ENCODE measurements around the gene CAMTA1. TPM values are rescaled to one million over a fixed set of nuclear protein-coding genes. Genes with fewer than 3 reads are reported as not detected.

The CAMTA1 gene
- total RNA-seq, 6 experiments from 2014 or later, result 78.1 to 96.6 (median 86.1) TPM

DNA sequence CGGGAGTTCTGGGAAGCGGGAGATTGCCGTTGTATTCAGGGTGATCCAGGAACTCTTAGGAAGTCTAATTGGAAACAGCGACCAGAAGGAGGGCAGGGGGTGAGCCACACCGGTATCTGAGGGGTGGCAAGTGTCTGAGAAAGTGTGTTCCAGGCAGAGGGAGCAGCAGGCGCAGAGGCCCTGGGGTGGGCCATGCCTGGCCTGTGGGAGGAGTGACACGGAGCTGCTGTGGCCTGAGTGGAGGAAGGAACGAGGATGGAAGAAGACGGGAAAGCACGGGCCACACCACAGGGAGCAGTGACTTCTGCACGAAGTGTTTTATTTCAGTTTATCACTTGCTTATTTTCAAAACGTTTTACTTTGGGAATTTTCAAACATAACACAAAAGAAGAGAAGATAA is 1010.2 kb downstream of the CAMTA1 start:
- H3K27ac Mint-ChIP-seq, result no peak overlapping the region
- DNase-seq, result no peak
- H3K36me3 Mint-ChIP-seq (ENCODE audit: low read depth), result peaks cover 29% of the 10 kb centered on the region
- no peaks in the 10 kb centered on the region for H3K4me1 Mint-ChIP-seq (ENCODE audit: low read depth)
- peaks cover 11% of the 10 kb centered on the region for H3K9me3 Mint-ChIP-seq
- TF ChIP-seq, protein P1, sequence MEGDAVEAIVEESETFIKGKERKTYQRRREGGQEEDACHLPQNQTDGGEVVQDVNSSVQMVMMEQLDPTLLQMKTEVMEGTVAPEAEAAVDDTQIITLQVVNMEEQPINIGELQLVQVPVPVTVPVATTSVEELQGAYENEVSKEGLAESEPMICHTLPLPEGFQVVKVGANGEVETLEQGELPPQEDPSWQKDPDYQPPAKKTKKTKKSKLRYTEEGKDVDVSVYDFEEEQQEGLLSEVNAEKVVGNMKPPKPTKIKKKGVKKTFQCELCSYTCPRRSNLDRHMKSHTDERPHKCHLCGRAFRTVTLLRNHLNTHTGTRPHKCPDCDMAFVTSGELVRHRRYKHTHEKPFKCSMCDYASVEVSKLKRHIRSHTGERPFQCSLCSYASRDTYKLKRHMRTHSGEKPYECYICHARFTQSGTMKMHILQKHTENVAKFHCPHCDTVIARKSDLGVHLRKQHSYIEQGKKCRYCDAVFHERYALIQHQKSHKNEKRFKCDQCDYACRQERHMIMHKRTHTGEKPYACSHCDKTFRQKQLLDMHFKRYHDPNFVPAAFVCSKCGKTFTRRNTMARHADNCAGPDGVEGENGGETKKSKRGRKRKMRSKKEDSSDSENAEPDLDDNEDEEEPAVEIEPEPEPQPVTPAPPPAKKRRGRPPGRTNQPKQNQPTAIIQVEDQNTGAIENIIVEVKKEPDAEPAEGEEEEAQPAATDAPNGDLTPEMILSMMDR (IDR thresholded peaks at IDR 0.05), result no peak
- H3K27me3 Mint-ChIP-seq (ENCODE audit: insufficient read depth), result no peaks in the 10 kb centered on the region
- no peak overlapping the region for H3K4me3 Mint-ChIP-seq

DNA sequence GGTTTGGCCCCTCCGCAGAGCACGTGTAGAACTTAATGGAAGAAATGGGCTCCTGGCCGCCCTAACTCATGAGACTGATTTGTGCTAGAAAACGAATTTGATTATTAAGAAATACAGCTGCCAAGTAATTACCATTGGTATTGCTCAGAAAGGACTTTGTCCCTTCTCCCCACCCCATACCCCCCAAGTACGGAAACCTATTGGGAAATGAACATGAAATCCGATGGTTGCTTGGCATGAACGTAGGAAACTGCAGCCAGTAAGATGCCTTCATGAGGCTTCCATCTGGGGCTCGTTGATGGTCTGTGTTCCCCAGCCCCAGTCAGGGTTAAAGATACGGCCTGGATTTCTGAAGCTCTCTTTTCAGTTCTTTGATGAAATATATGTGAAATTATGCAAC is 1020.2 kb downstream of the CAMTA1 start:
- Mint-ChIP-seq H3K27me3 (ENCODE audit: insufficient read depth) (peaks cover 2% of the 10 kb centered on the region; the same call in 1 of the 2 replicates), H3K4me3 (no peak overlapping the region), H3K4me1 (ENCODE audit: low read depth) (peaks cover 10% of the 10 kb centered on the region), H3K9me3 (no peaks in the 10 kb centered on the region), H3K27ac (no peak overlapping the region), H3K36me3 (ENCODE audit: low read depth) (no peaks in the 10 kb centered on the region; the same call in 1 of the 2 replicates)
- TF ChIP-seq, protein P1 (IDR thresholded peaks at IDR 0.05), result no peak
- DNase-seq, result no peak

DNA sequence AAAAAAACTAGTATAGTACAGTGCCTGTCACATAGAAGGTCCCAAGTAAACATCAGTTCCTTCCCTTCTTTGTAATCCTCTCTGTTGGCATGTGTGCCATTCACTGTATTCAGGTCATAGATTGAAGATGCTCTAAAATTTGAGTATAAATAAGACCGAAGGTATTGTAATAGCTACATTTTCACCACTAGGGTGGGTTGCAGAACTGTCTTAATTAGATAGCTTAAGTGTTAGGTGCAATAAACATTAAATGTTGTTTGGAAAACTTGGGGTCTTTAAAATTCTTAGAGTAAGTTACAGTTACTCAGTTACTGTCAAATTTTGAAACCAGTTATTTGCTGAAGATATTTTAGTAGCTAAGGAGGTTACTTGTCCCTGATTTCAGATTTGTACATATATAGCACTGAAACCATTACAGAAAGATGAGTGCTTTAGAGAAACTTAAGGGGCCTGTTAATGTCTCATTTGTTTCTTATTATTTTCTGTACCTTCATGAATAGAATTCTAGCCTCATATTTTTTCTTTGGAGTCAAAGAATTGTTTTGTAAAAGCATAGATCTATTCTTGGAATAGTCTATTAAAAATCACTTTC is 1023.1 kb downstream of the CAMTA1 start:
- TF ChIP-seq, protein P1 (IDR thresholded peaks at IDR 0.05), result peak; percentile 80
- DNase-seq, result peak; percentile 7
- no peak overlapping the region for H3K4me3 Mint-ChIP-seq
- H3K36me3 Mint-ChIP-seq (ENCODE audit: low read depth), result peaks cover 18% of the 10 kb centered on the region
- no peaks in the 10 kb centered on the region for H3K27me3 Mint-ChIP-seq (ENCODE audit: insufficient read depth)
- H3K9me3 Mint-ChIP-seq, result peaks cover 6% of the 10 kb centered on the region
- peaks cover 11% of the 10 kb centered on the region for H3K4me1 Mint-ChIP-seq (ENCODE audit: low read depth)
- no peak overlapping the region for H3K27ac Mint-ChIP-seq

DNA sequence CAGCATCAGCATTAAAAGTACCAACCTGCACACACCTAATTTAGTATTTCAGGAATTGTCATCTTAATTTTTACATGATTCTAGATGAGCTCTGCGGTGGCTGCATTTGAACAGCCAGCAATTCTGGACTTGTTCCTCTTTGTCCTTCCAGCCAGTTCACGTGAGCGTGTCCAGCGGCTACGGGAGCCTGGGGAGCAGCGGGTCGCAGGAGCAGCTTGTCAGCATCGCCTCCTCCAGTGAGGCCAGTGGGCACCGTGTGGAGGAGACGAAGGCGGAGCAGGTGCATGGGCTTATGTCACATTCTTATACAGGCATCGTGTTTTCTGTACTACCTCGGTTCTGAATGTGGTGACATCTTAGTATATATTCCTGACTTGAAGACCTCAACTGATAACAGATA is 1024.5 kb downstream of the CAMTA1 start:
- Mint-ChIP-seq H3K9me3 (peaks cover 16% of the 10 kb centered on the region), H3K27ac (0 out of 2 replicates have a peak overlapping the region, but pooled peaks have one; percentile 26), H3K4me1 (ENCODE audit: low read depth) (peaks cover 11% of the 10 kb centered on the region), H3K27me3 (ENCODE audit: insufficient read depth) (no peaks in the 10 kb centered on the region), H3K4me3 (no peak overlapping the region), H3K36me3 (ENCODE audit: low read depth) (peaks cover 30% of the 10 kb centered on the region)
- TF ChIP-seq, protein P1 (IDR thresholded peaks at IDR 0.05), result no peak
- DNase-seq, result no peak

DNA sequence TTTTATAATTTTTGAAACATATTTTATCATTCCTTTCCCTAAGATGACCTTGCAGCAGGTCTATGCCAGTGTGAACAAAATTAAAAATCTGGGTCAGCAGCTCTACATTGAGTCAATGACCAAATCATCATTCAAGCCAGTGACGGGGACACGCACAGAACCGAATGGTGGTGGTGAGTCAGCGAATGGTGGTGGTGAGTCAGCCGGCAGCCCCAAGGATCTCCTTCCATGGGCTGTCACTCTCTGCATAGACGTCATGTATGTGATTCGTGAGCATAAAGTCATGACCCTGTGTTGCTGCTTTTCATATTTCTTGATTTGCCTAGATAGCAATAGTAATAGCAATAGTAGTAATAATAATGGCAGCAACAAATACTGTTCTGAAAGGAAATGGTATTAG is 1025.1 kb downstream of the CAMTA1 start:
- Mint-ChIP-seq H3K4me1 (ENCODE audit: low read depth) (peaks cover 11% of the 10 kb centered on the region), H3K36me3 (ENCODE audit: low read depth) (peaks cover 34% of the 10 kb centered on the region), H3K9me3 (peaks cover 16% of the 10 kb centered on the region), H3K4me3 (no peak overlapping the region), H3K27me3 (ENCODE audit: insufficient read depth) (no peaks in the 10 kb centered on the region), H3K27ac (no peak overlapping the region)
- TF ChIP-seq, protein P1 (IDR thresholded peaks at IDR 0.05), result no peak
- peak; percentile 86 for DNase-seq
